GM12878 (cell line): ENCODE measurements around the gene STXBP4.

Experiments
- CHD2 ChIP-seq: IDR thresholded peaks from 2 replicates; pipeline ENCODE4 v1.6.1; 2011; ENCODE audit warnings: low read depth, low read length, improper control_type of control experiment, borderline replicate concordance
- KDM1A ChIP-seq: fragments of 200-600 bp; sonication (generic); IDR thresholded peaks from 2 replicates; pipeline ENCODE4 v1.6.1; 2016; ENCODE audit warnings: borderline replicate concordance
- SP1 ChIP-seq: IDR thresholded peaks from one replicate; pipeline ENCODE4 v1.6.1; 2011; ENCODE audit warnings: low read depth, low read length
- TARDBP ChIP-seq: IDR thresholded peaks from 2 replicates; pipeline ENCODE4 v1.6.1; 2016; ENCODE audit warnings: borderline replicate concordance
- ZNF207 ChIP-seq: fragments of 450-650 bp; IDR thresholded peaks from 2 replicates; pipeline ENCODE4 v1.6.1; 2014; ENCODE audit warnings: antibody characterized with exemption, mild to moderate bottlenecking, borderline replicate concordance
- TF ChIP-seq, protein P1 (sequence below): IDR thresholded peaks from 2 replicates; pipeline ENCODE4 v1.6.1; 2011; ENCODE audit warnings: low read depth, low read length, improper control_type of control experiment, borderline replicate concordance
- TF ChIP-seq, protein P2 (sequence below): IDR thresholded peaks from 2 replicates; pipeline ENCODE4 v1.6.1; 2011; ENCODE audit warnings: borderline replicate concordance, low read depth, mild to moderate bottlenecking, moderate library complexity, low read length; ENCODE audit not compliant: insufficient read depth, poor library complexity, severe bottlenecking
- TF ChIP-seq, protein P3 (sequence below), 3 experiments: IDR thresholded peaks in 2 of 3; conservative IDR thresholded peaks in 1 of 3; 2 replicates each; pipeline ENCODE4 v1.5.1; 2011; ENCODE audit warnings: low read depth in 3 of 3, low read length in 3 of 3, mild to moderate bottlenecking in 3 of 3, control low read depth in 2 of 3, moderate library complexity in 2 of 3, inconsistent platforms in 1 of 3, mixed read lengths in 1 of 3; ENCODE audit not compliant: control insufficient read depth in 2 of 3, insufficient read depth in 1 of 3; ENCODE audit errors: extremely low read depth in 1 of 3

DNA sequence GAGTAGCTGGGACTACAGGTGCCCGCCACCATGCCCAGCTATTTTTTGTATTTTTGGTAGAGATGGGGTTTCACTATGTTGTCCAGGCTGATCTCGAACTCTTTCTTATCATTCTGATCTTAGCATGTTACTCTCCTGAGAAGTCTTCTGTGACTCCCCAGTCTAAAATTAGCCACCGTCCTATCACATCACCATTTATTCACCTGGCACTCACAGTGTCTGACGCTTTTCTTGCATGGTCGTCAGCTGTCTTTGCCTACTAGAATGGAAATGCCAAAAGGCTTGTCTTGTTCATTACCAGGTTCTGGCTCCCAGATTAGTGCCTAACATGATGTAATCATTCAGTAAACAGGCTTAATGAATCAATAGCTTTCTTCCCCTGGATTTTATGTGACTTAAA lies 44.2 kb upstream of the STXBP4 start:
- TF ChIP-seq KDM1A = no peak
- TF ChIP-seq TARDBP = no peak
- no peak for TF ChIP-seq SP1
- TF ChIP-seq, protein P1, sequence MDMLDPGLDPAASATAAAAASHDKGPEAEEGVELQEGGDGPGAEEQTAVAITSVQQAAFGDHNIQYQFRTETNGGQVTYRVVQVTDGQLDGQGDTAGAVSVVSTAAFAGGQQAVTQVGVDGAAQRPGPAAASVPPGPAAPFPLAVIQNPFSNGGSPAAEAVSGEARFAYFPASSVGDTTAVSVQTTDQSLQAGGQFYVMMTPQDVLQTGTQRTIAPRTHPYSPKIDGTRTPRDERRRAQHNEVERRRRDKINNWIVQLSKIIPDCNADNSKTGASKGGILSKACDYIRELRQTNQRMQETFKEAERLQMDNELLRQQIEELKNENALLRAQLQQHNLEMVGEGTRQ = no peak
- no peak for TF ChIP-seq ZNF207
- TF ChIP-seq, protein P2, sequence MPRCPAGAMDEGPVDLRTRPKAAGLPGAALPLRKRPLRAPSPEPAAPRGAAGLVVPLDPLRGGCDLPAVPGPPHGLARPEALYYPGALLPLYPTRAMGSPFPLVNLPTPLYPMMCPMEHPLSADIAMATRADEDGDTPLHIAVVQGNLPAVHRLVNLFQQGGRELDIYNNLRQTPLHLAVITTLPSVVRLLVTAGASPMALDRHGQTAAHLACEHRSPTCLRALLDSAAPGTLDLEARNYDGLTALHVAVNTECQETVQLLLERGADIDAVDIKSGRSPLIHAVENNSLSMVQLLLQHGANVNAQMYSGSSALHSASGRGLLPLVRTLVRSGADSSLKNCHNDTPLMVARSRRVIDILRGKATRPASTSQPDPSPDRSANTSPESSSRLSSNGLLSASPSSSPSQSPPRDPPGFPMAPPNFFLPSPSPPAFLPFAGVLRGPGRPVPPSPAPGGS = no peak
- TF ChIP-seq, protein P3, sequence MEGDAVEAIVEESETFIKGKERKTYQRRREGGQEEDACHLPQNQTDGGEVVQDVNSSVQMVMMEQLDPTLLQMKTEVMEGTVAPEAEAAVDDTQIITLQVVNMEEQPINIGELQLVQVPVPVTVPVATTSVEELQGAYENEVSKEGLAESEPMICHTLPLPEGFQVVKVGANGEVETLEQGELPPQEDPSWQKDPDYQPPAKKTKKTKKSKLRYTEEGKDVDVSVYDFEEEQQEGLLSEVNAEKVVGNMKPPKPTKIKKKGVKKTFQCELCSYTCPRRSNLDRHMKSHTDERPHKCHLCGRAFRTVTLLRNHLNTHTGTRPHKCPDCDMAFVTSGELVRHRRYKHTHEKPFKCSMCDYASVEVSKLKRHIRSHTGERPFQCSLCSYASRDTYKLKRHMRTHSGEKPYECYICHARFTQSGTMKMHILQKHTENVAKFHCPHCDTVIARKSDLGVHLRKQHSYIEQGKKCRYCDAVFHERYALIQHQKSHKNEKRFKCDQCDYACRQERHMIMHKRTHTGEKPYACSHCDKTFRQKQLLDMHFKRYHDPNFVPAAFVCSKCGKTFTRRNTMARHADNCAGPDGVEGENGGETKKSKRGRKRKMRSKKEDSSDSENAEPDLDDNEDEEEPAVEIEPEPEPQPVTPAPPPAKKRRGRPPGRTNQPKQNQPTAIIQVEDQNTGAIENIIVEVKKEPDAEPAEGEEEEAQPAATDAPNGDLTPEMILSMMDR (IDR thresholded peaks at IDR 0.05 in 2 of 3, conservative IDR thresholded peaks at IDR 0.05 in 1 of 3; ENCODE audit: control insufficient read depth in 2 of 3, extremely low read depth in 1 of 3, insufficient read depth in 1 of 3, low read depth in 3 of 3, low read length in 3 of 3) = no peak
- TF ChIP-seq CHD2 = no peak
